GM21619 (cell line): Measurements from ENCODE around the gene SPTBN5.

ENCODE experiments used
- ATAC-seq: cut with Tn5 transposase; IDR thresholded peaks from one replicate; pipeline ENCODE4 v1.9.1; 2021; ENCODE audit not compliant: unreplicated experiment

The SPTBN5 gene

DNA sequence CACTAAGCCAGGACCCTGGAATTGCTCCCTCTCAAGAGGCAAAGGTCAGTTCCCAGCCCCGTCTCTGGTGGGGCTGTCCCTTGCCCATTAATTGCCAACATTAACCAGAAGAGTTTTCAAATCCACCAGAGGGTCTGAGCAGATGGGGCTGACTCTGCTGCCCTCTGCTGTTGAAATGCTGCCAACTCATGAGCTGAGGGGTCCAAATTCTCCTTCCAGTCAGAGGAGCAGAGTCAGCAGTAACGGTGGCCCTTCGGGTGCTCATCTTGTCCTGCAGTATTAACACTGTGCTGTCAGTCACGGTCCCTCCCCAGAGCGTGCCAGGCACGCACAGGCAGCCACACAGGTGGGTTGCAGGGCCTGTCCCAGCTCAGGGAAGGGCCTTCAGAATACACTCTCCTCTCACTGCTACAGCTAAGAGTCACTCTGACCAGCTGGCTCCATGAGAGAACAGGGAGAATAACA, 10.7 kb upstream of the SPTBN5 start:
- peak; percentile 63 for ATAC-seq

DNA sequence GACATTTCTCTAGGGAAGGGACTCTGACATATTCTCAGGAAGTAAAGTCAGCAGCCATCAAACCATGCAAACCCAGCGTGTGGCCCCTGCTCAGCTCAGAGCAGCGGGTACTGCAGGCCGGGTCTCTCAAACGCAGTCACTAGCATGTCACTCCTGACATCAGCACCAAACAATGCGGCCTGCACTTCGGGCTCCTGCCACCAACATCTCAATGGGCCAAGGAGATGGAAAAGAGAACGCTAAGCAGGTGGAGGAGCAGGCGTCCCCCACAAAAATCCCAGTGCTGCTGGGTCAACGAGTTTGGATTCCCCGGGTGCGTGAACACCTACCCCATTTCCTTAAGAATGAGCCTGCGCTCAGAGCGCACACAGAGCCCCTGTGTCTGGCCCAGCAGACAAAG, 9.9 kb upstream of the SPTBN5 start:
- ATAC-seq = no peak

DNA sequence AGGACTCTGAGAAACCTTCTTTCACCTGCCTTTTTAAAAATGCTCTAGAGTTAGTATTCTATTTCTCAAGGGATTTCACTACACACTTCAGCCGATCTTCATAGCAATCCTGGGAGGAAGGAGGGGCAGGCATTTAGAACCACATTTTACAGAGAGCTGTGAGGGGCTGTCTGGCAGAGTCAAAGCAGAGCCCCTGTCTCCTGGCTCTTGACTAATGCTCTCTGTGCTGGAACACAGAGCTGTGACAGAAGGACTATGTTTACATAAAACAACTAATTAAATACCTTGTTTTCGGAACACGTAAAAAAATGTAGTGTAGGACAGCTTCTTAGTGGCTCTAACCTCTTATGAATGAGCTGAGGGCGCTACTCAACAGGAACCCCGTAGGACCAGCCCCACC, 7.6 kb upstream of the SPTBN5 start:
- no peak for ATAC-seq

DNA sequence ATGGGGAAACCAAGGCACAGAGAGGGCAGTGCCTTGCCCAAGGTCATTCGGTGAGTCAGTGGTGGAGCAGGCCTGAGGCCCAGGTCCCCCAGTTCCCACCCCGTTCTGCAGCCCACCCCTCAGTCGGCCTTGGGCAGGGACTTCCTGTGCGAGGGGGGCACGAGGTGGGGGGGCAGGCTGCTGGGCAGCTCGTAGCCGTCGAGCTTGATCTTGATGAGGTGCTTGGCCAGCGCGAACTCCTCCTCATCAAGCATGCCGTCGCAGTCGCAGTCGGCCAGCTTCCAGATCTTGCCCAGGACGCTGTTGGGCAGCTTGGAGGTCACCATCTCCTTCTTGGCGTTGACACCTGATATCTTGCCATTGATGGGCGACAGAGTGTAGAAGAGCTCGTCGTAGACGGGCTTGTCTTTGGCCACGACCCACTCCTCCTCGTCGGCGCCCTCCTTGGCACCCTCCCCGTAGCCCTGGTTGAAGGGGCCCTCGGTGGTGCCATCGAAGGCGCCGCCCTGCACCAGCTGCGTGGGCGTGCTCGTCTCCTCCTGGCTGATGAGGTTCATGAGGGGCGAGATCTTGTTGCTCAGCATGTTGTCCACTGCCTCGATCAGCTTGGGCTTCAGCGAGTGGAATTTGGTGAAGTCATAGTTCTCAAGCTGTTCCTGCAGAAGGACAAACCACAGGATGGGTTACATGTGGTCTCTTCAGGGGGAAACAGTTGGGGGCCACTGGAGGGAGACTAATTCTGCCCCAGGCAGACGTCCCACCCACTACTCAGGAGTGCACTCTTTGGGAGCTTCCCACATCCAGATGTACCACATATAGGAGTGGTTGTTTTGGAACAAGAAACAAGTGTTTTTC, 6.9 kb upstream of the SPTBN5 start:
- ATAC-seq = no peak

DNA sequence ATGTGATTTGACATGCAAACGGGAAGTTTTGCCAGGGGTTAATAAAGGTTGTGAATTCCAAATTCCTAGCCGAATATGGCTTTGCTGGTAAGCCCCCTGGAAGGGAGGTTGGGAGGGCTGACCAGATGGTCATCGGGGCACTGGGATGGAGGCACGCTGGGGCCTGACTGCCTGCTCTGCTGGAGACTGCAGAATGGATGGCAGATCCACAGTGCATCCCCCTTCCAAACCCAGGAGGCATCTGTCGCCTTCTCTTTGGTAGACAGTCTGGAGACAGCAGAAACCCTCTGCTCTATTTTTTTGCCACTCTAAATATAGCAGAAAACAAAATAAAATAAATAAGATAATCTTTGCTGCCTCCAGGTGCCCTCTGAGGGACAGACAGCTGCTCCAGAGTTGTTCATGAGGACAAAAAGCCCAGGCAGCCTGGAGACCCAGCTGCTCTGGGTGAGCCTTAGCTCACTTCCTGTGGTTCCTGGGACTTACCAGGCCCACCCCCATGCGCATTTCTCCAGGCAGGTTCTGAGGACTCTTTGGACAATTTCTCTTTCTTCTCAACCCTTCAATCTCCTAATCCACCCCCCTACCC, 6.1 kb upstream of the SPTBN5 start:
- no peak for ATAC-seq

DNA sequence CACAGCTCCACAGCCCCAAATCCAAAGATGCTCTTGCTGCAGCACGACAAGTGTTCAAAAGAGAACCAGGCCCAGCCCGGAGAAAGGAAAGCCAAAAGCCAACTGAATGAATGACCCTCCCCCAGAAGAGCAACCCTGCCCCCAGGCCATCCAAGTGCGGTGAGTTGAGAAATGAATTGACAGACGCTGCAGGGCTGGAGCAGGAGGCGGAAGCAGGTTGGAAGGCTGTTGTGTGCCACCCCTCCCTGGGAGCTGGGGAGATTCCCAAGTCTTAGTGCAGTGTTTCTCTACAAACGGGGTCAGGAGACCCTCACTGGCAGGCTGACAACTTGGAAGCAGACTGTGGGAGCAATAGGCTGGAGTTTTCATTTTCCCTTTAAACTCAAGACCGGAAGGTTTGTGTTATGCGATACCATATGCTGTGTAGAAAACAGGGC, 3.5 kb upstream of the SPTBN5 start:
- no peak for ATAC-seq

DNA sequence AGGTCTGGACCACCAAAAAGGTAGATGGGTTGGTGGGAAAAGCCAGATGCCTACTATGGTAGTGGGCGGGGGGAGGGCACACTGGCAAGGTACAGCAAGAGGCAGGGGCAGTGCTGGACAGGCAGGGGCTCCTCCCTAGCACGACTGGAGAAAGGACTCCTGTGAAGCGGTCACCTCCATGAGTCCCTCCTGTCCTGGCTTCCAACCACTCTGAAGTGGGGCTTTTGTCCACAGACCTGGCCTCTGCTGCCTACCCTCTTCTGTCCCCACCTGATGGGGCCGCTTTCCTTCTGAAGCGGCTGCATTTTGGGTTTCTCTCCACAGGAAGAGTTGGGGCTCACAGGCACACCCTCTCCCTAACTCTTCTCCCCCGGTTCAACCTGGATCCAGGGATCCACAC, 2.7 kb upstream of the SPTBN5 start:
- ATAC-seq = no peak

DNA sequence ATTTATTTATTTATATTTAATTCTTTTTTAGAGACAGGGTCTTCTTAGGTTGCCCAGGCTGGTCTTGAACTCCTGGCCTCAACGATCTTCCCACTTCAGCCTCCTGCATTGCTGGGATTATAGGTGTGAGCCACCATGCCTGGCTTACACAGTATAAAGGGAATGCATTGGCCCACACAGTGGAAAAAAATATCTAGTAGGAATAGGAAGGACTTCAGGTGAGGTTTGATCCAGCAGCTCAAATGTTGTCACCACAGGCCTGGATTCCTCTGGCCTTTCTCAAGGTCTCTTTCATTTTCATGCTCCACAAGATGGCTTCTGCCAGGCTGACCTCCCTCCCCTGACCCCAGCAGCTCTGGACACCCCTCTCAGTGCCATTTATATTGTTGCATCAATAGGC, 2.1 kb upstream of the SPTBN5 start:
- no peak for ATAC-seq

DNA sequence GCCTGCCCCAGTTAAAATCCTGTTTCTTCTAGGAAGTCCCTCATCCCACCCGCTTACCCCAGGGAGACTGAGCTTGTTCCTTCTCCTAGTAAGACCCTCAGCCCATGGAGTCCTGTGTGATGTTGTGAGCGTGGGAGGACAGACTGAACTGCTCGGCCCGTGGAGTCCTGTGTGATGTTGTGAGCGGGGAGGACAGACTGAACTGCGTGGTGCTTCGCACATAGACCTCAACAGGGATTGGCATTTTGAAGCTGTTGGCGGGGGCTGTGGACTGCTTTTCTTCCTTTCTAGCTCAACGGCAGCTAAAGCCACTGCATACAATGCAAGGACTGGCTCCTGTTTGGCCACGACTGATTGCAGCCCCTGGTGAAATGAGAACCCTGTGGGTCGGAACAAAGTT, 1.6 kb upstream of the SPTBN5 start:
- no peak for ATAC-seq

DNA sequence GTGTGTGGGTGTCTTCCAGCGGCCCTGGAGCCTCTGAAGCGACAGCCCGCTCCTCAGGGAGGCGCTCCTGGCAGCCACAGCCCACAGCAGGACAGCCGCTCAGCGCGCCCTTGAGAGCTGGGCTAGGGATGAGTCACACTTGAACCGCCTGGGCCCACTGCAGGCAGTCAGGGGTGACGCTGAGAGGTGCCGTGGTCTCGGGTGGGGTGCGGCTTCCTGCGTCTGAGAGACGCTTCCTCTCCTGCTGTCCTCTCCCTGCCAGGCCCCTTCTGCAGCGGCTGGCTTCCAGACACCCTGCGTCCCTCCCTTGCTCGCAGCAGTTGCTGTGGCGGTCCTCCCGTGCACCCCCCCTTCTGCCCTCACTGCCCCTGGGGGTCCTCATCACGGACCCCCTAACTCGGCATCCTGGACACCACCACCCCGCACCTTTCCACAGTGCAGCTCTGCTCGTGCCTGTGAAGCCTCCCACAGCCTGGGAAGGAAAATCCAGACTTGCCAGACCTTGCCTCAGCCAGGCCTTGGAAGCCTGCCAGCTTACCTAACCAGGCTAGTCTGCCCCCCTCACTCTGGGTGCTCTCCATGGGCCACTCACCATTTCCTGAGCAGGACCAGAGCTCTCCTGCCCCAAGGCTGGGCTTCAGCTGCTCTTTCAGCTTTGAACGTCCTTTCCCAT, 1.1 kb upstream of the SPTBN5 start:
- peak; percentile 88 for ATAC-seq

DNA sequence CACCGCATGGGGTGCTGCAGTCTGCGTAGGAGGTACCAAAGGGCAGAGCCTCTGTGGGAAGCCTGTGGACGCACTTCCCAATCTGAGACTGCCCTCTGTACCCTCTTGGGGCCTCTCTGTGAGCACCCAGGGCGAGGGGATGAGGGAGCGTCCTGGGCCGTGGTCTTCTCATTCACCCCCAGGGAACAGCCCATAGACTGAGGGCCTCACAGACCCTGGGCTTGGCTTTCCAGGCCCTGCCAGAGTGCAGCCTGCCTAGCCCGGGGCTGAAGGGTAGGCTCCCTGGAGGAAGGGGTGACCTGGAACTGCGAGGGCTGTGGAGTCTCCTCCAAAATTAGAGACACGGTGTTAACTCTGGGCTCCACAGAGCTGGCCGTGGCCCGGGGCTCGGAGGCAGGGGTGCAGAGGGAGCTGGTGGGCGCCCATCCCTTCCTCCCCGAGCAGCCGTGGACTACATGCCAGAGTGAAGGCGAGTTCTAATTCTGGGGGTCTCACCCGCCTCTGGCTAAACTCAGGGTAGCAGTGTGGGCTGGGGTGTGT, 468 bp upstream of the SPTBN5 start:
- no peak for ATAC-seq

DNA sequence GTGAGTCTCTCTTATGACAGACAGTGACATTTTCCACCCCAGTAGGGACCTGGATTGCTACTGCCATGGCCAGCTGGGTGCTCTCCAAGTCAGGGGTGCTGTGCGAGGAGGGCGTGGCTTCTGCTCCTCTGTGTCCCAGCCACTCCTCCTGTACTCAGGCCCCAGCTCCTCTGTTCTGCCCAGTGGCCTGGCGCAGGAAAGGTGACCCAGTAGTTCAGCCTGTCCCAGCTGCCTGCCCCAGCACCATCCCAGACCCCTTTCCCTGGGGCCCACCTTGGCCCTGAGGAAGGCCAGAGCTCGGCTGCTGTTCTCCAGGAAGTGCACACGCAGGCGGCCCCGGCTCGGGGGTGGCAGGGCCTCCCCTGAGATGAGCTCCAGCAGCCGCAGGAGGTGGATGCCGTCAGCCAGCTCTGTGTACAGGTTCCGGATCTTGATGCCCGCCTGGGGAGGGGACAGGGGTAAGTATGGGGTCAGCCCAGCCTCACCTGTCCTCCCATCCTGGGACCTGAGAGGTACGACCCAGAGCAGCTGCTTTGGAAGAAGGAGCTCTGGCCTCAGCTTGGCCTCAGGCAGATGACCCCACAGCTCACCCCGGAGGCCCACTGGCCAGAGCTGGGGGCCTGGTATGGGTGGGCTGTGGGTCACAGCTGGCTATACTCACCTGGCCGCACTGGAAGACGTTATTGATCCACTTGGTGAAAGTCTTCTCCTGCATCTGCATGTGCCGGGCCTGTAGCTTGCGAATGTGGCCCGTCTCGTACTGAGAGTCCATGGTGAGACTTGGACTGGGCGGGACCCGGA, 1.0 kb downstream of the SPTBN5 start:
- ATAC-seq = no peak

DNA sequence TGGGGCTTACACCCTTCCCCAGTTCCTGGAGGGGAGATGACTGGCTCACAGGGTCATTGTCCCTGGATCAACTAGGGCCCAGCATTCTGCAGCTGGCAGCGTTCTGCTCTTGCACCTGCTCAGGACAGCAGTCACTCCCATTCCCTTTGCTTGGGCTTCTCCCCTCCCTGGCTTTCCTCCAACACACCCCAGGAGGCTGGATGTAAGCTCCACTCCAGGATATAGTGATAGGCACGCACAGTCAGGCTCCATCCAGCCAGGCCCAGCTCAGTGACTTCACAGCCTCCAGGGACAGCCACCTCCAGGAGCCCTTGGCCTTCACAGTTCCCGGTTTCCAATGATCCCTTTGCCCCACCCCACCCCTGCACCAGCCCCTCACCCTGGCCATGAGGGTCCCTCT, 1.9 kb downstream of the SPTBN5 start:
- ATAC-seq = no peak

DNA sequence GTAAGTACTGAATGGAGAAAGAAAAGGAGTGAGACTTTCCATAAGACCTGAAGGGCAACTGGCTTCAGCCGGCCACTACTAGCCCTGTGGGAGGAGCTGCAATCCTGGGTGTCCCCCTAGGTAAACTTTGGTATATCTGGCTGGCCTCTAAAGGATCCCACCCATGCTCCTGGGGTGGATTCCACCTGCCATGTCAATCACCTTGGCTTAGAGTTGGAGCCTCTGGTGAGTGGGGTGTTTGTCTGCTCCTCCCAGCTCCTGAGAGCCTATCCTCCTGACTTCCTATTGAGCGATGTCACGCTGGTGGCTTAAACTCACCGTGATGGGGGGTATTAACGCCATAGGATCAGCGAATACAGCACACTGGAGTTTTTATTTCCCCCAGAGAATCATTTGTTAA, 2.6 kb downstream of the SPTBN5 start:
- no peak for ATAC-seq

DNA sequence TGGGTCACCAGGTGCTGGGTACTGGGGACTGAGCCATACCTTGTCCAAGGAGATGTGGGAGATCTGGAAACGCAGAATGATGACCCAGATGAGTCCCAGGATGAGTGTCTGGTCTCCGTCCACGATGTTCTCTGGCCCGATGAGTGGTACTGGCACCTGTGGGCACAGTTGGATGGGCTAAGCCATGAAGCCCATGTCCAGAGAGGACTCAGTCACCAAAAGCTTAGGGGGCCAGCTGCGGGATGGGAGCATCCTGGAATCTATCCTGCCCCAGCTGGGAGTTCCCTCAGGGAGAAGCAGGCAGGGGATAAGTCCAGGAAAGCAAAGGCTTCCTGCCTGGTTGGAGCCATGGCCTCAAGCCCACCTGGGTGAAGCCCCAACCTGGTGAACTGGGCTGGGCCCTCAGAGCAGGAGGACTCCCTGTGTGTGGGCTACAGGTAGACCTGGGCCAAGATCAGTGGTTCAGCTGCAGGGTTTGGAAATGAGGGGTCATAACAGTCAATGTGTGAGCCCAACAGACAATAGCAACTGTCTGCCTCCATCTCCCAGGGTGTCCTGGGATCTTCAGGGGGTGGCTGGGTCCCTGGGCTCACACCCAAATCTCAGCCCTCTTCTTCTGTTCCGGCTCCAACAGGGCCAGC, 3.7 kb downstream of the SPTBN5 start:
- ATAC-seq = no peak

DNA sequence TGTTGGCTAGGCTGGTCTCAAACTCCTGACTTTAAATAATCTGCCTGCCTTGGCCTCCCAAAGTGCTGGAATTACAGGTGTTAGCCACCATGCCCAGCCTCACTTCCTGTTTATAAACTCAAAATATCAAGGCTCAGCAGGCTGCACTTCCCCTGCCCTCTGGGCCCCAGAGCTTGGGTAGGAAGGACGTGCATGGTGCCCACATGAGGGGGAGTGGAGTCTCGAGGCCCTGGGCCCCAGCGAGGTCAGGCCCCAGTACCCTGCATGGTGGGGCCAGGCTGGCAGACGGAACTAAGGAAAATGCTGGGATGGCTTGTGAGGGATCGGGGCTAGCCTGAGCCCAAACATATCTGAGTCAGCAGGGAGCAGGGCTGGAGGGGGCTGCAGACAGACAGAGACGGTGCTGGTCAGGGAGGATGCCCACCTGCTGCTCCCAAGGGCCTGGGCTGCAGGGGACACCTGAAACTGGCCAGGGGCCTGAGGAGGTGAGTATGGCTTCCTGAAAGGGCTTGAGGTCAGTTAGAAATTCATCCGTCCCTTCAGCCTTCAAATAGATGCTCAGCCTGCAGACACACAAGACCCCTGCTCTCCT, 5.1 kb downstream of the SPTBN5 start:
- no peak for ATAC-seq

DNA sequence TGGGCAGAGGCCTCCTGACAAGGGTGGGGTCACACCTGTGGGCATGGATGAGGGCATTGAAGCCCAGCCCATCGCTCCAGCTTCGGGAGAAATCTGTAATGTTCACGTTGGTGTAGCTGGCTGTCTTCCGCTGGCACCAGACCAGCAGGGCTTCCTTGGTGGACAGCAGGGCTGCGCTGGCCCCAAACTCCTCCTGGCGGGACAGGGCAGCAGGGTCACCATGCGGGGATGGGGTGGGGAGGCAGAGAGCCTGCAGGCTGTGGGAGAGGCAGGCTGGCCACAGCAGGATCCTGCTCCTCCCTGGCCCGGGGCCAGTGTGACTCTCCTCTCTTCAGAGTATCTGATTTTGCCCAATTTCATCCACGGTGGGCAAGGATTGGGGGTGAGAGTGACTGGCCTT, 6.0 kb downstream of the SPTBN5 start:
- no peak for ATAC-seq

DNA sequence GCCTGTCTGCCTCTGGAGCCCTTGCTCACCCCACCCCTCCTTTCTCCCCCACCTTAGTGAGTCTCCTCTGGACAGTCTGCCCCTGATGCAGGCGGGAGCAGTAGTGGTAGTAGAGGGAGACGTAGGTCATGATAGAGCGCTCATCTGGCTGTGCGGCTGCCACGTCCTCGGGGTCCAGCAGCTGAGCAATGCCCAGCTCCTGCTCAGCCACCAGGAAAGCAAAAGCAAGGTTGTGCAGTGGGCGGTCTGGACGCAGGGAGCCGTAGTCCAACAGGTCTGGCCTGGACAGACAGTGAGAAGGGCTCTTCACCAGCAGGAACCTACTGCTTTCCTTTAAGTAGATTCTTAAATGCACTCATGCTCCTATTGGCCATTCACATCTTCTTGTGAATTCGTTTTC, 6.7 kb downstream of the SPTBN5 start:
- no peak for ATAC-seq

DNA sequence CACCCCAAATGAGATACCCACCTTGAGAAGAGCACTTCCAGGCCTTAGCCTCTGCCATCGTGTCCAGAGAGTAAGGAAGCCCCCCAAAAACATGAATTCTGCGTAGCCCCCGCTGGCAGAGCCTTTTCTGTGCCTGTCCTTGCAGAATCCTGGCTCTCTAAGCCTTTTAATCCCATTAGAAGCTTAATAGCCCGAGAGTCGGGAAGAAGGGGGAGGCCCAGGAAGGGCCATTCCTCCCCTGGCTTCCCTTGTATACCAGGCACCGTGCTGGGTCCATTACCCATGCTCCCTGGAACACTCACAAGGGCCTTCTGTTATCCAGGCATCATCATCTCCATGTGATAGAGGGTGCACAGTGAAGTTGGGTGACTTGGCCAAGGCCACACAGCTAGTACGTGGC, 7.1 kb downstream of the SPTBN5 start:
- no peak for ATAC-seq

DNA sequence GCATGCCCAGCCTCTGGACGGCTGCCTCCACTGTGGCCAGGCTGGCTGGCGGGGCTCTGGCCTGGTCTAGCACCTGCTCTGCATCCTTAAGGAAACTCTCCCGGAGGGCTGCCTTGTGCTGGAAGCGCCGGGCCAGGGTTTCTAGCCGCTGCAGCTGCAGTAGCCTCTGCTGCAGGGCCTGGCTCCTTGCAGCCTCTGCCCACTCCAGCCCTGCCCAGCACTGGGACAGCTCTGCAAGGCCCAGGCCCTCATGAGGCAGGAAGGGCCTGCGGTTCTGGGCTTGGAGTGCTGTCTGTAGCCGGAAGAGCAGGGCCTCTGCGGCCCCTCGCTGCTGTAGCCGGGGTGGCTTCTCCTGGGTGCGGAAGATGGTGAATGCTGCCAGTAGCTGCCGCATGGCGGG, 8.0 kb downstream of the SPTBN5 start:
- ATAC-seq = no peak
